HEK293 (cell line): ENCODE data around the gene VSTM2L.

Source experiments
- CTCF ChIA-PET: fragments of 350-600 bp; formaldehyde crosslinking; extraction: SDS; loops from one replicate; lab custom pipeline; 2021; ENCODE audit warnings: antibody characterized with exemption; lab: Yijun Ruan, JAX
- POLR2A ChIA-PET: fragments of 300-600 bp; formaldehyde crosslinking; extraction: SDS; loops from one replicate; lab custom pipeline; 2020; ENCODE audit warnings: antibody characterized with exemption, inconsistent platforms; lab: Yijun Ruan, JAX
- H3K27ac ChIP-seq: fragments of 200-500 bp; sonication (Bioruptor generic); 2 replicates; pipeline ENCODE4 v1.5.1; 2014; ENCODE audit warnings: low read depth, low read length, control low read depth, inconsistent platforms; ENCODE audit errors: extremely low read depth
- H3K36me3 ChIP-seq, 2 experiments: fragments of 200-500 bp in 1 of 2; sonication (Bioruptor generic) in 1 of 2; 1 replicate in 1 of 2; 2 replicates in 1 of 2; pipeline ENCODE4 v1.5.1; 2014 to 2017; ENCODE audit warnings: inconsistent platforms in 2 of 2, low read length in 2 of 2; ENCODE audit not compliant: control insufficient read depth in 2 of 2, insufficient read depth in 1 of 2
- H3K4me1 ChIP-seq: fragments of 200-500 bp; sonication (Bioruptor generic); 2 replicates; pipeline ENCODE4 v1.5.1; 2014; ENCODE audit warnings: mild to moderate bottlenecking, low read length, inconsistent platforms; ENCODE audit not compliant: control insufficient read depth, insufficient read depth
- H3K4me3 ChIP-seq: 2 replicates; pipeline ENCODE4 v1.5.1; 2011; ENCODE audit warnings: low read depth, mild to moderate bottlenecking, control low read depth, low read length, moderate library complexity
- H3K9me3 ChIP-seq: fragments of 200-500 bp; sonication (Bioruptor generic); 2 replicates; pipeline ENCODE4 v1.5.1; 2014; ENCODE audit warnings: low read depth, low read length, inconsistent platforms; ENCODE audit not compliant: control insufficient read depth, insufficient read depth
- IKZF3 ChIP-seq: fragments of 450-650 bp; IDR thresholded peaks from 2 replicates; pipeline ENCODE4 v1.5.0; 2018; ENCODE audit warnings: missing biosample characterization, mild to moderate bottlenecking, missing genetic modification characterization, moderate library complexity
- MEIS1 ChIP-seq: sonication (generic); formaldehyde crosslinking; IDR thresholded peaks from 2 replicates; pipeline ENCODE4 v1.8.1; 2022; ENCODE audit warnings: missing genetic modification reagents, mild to moderate bottlenecking, borderline replicate concordance
- MZF1 ChIP-seq: fragments of 450-650 bp; formaldehyde crosslinking; IDR thresholded peaks from 2 replicates; pipeline ENCODE4 v1.5.1; 2017; ENCODE audit warnings: missing biosample characterization, missing genetic modification characterization, borderline replicate concordance
- PBX3 ChIP-seq: sonication (generic); formaldehyde crosslinking; IDR thresholded peaks from 2 replicates; pipeline ENCODE4 v1.8.1; 2022; ENCODE audit warnings: mild to moderate bottlenecking, moderate library complexity, missing genetic modification reagents
- REPIN1 ChIP-seq: fragments of 450-650 bp; formaldehyde crosslinking; IDR thresholded peaks from 2 replicates; pipeline ENCODE4 v1.5.1; 2017; ENCODE audit warnings: missing biosample characterization, missing genetic modification characterization, low read depth
- ZFP37 ChIP-seq: fragments of 450-650 bp; formaldehyde crosslinking; IDR thresholded peaks from 2 replicates; pipeline ENCODE4 v1.5.1; 2016; ENCODE audit warnings: missing biosample characterization, missing genetic modification characterization
- ZNF121 ChIP-seq: fragments of 450-650 bp; formaldehyde crosslinking; IDR thresholded peaks from 2 replicates; pipeline ENCODE4 v1.5.1; 2016; ENCODE audit warnings: missing biosample characterization, missing genetic modification characterization
- ZNF133 ChIP-seq: fragments of 450-650 bp; formaldehyde crosslinking; IDR thresholded peaks from 2 replicates; pipeline ENCODE4 v1.5.1; 2016; ENCODE audit warnings: missing biosample characterization, missing genetic modification characterization
- ZNF146 ChIP-seq: fragments of 450-650 bp; formaldehyde crosslinking; IDR thresholded peaks from 2 replicates; pipeline ENCODE4 v1.5.1; 2016; ENCODE audit warnings: missing biosample characterization, missing genetic modification characterization
- ZNF239 ChIP-seq: fragments of 450-650 bp; formaldehyde crosslinking; IDR thresholded peaks from 2 replicates; pipeline ENCODE4 v1.5.1; 2016; ENCODE audit warnings: missing biosample characterization, missing genetic modification characterization
- ZNF274 ChIP-seq, 2 experiments: fragments of 200-500 bp in 1 of 2; fragments of 450-650 bp in 1 of 2; sonication (Bioruptor generic) in 1 of 2; formaldehyde crosslinking in 1 of 2; IDR thresholded peaks; 2 replicates each; pipeline versions ENCODE4 v1.5.1 to v1.6.1; 2014 to 2016; ENCODE audit warnings: borderline replicate concordance in 1 of 2, inconsistent platforms in 1 of 2, low read length in 1 of 2, missing biosample characterization in 1 of 2, missing genetic modification characterization in 1 of 2
- ZNF302 ChIP-seq: fragments of 450-650 bp; formaldehyde crosslinking; IDR thresholded peaks from 2 replicates; pipeline ENCODE4 v1.5.1; 2016; ENCODE audit warnings: missing biosample characterization, missing genetic modification characterization, low read depth
- ZNF350 ChIP-seq: fragments of 450-650 bp; formaldehyde crosslinking; IDR thresholded peaks from 2 replicates; pipeline ENCODE4 v1.5.0; 2017; ENCODE audit warnings: missing biosample characterization, mild to moderate bottlenecking, missing genetic modification characterization
- ZNF398 ChIP-seq: fragments of 450-650 bp; formaldehyde crosslinking; IDR thresholded peaks from 2 replicates; pipeline ENCODE4 v1.5.1; 2017; ENCODE audit warnings: missing biosample characterization, missing genetic modification characterization
- ZNF433 ChIP-seq: fragments of 450-650 bp; formaldehyde crosslinking; IDR thresholded peaks from 2 replicates; pipeline ENCODE4 v1.5.1; 2016; ENCODE audit warnings: missing biosample characterization, missing genetic modification characterization, low read depth
- ZNF530 ChIP-seq: fragments of 450-650 bp; formaldehyde crosslinking; IDR thresholded peaks from 2 replicates; pipeline ENCODE4 v1.5.1; 2016; ENCODE audit warnings: low read depth, missing biosample characterization, missing genetic modification characterization
- ZNF548 ChIP-seq: fragments of 450-650 bp; formaldehyde crosslinking; IDR thresholded peaks from 2 replicates; pipeline ENCODE4 v1.5.1; 2016; ENCODE audit warnings: missing biosample characterization, missing genetic modification characterization
- ZNF549 ChIP-seq: fragments of 450-650 bp; IDR thresholded peaks from 2 replicates; pipeline ENCODE4 v1.5.1; 2018; ENCODE audit warnings: missing biosample characterization, missing genetic modification characterization, mild to moderate bottlenecking, inconsistent platforms, moderate library complexity
- ZNF624 ChIP-seq: fragments of 450-650 bp; formaldehyde crosslinking; IDR thresholded peaks from 2 replicates; pipeline ENCODE4 v1.5.1; 2017; ENCODE audit warnings: missing biosample characterization, missing genetic modification characterization
- ZNF677 ChIP-seq: fragments of 450-650 bp; IDR thresholded peaks from 2 replicates; pipeline ENCODE4 v1.5.0; 2018; ENCODE audit warnings: missing biosample characterization, mild to moderate bottlenecking, missing genetic modification characterization, moderate library complexity
- ZNF704 ChIP-seq: fragments of 450-650 bp; formaldehyde crosslinking; IDR thresholded peaks from 2 replicates; pipeline ENCODE4 v1.5.1; 2016; ENCODE audit warnings: missing biosample characterization, missing genetic modification characterization
- ZNF830 ChIP-seq: fragments of 450-650 bp; IDR thresholded peaks from 2 replicates; pipeline ENCODE4 v1.5.0; 2018; ENCODE audit warnings: missing biosample characterization, missing genetic modification characterization, low read depth, mild to moderate bottlenecking, moderate library complexity

The VSTM2L gene

GRCh38 chr20:37937686-37938085 is 34.8 kb downstream of the VSTM2L start (continued):
- no peak for TF ChIP-seq PBX3 (CRISPR knock-in tag)
- TF ChIP-seq ZNF146, result no peak
- TF ChIP-seq MEIS1 (CRISPR knock-in tag), result no peak
- no peak for TF ChIP-seq ZNF274 (IDR thresholded peaks at IDR 0.05; ENCODE audit: low read length)
- no peak for TF ChIP-seq ZNF274 (tag by site-specific recombination; IDR thresholded peaks at IDR 0.05; ENCODE audit: borderline replicate concordance)
- TF ChIP-seq ZNF530 (tag by site-specific recombination), result no peak
- TF ChIP-seq ZNF830 (tag by site-specific recombination), result no peak
- no peak for TF ChIP-seq ZNF677 (tag by site-specific recombination)
- no peak for TF ChIP-seq ZNF239 (tag by site-specific recombination)
- TF ChIP-seq ZNF398 (tag by site-specific recombination), result no peak
- no peak for TF ChIP-seq ZNF549 (tag by site-specific recombination)
- no peak for TF ChIP-seq ZNF704 (tag by site-specific recombination)
- TF ChIP-seq ZNF350 (tag by site-specific recombination), result no peak
- TF ChIP-seq REPIN1 (tag by site-specific recombination), result no peak
- no peak for TF ChIP-seq MZF1 (tag by site-specific recombination)

- TF ChIP-seq IKZF3 (tag by site-specific recombination), result no peak
- TF ChIP-seq ZNF133, result no peak
- TF ChIP-seq ZNF433 (tag by site-specific recombination), result no peak
- TF ChIP-seq ZNF302 (tag by site-specific recombination), result no peak
- no peak for TF ChIP-seq ZNF624 (tag by site-specific recombination)
- TF ChIP-seq ZNF121 (tag by site-specific recombination), result no peak
- no peak for TF ChIP-seq ZFP37 (tag by site-specific recombination)
- TF ChIP-seq ZNF548 (tag by site-specific recombination), result no peak
- TF ChIP-seq, all 188 proteins: peak for 0
- H3K36me3 ChIP-seq, result no peaks in the 10 kb centered on the region
- ChIA-PET CTCF (interaction anchor here (1.0 kb wide), 1 partner anchor 56 kb away, joined by 3 read pairs; no protein-coding TSS in a partner anchor), POLR2A (no interaction called here)
- H3K9me3 ChIP-seq, result no peaks in the 10 kb centered on the region
- H3K4me1 ChIP-seq, result no peaks in the 10 kb centered on the region
- H3K4me3 ChIP-seq, result no peak overlapping the region
- H3K27ac ChIP-seq, result no peak overlapping the region
Measured at GRCh38 chr20:37938181-37938750, 35.3 kb downstream of the VSTM2L start.
